Tibial nerve (tissue), 3 donors: ENCODE measurements around the gene CCDC152.

ENCODE experiments used
- EP300 ChIP-seq, 2 donors: sonication (generic); formaldehyde crosslinking; IDR thresholded peaks; one replicate each; pipeline ENCODE4 v1.6.1; 2017; ENCODE audit warnings: antibody characterized with exemption in 2 of 2, mild to moderate bottlenecking in 1 of 2
- POLR2A ChIP-seq, 2 donors: fragments of 450-650 bp; IDR thresholded peaks; one replicate each; pipeline ENCODE4 v1.6.1; 2017; ENCODE audit warnings: antibody characterized with exemption in 2 of 2, mild to moderate bottlenecking in 2 of 2, moderate library complexity in 2 of 2

DNA sequence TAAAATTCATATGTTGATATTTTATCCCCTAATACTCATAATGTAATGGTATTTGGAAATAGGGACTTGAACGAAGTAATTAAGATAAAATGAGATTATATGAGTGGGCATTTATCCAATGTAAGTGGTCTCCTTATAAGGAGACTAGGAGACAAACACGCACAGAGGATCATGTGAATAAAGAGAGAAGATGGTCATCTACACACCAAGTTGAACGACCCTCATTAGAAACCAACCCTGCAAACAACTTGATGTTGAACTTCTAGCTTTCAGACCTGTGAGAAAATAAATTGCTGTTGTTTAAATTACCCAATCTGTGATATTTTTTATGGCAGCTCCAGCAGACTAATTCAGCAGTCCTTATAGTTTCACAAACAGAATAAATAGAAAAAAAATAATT, 82.6 kb downstream of the CCDC152 start:
- TF ChIP-seq POLR2A (IDR thresholded peaks at IDR 0.05) (no peak), EP300 (IDR thresholded peaks at IDR 0.05) (no peak)
